HUES6 (cell line): Measurements from ENCODE around the gene OLIG3.
A peak's percentile ranks its signal among the peaks of the same experiment; 100 is the strongest.

Source experiments
- H3K27ac ChIP-seq: 2 replicates; pipeline ENCODE4 v1.7.0; 2013; ENCODE audit warnings: low read depth, mild to moderate bottlenecking, low read length, inconsistent platforms
- H3K27me3 ChIP-seq: 2 replicates; pipeline ENCODE4 v1.6.1; 2013; ENCODE audit warnings: low read length; ENCODE audit not compliant: control insufficient read depth, insufficient read depth
- H3K36me3 ChIP-seq: 2 replicates; pipeline ENCODE4 v1.6.1; 2013; ENCODE audit warnings: low read length; ENCODE audit not compliant: control insufficient read depth, insufficient read depth
- H3K4me1 ChIP-seq: 2 replicates; pipeline ENCODE4 v1.6.1; 2013; ENCODE audit warnings: low read length; ENCODE audit not compliant: control insufficient read depth, insufficient read depth
- H3K4me3 ChIP-seq: 2 replicates; pipeline ENCODE4 v1.5.1; 2013; ENCODE audit warnings: low read depth, low read length
- H3K9ac ChIP-seq: one replicate; pipeline ENCODE4 v1.6.1; 2013; ENCODE audit warnings: mild to moderate bottlenecking, low read length
- H3K9me3 ChIP-seq: 2 replicates; pipeline ENCODE4 v1.6.1; 2013; ENCODE audit warnings: low read depth, low read length; ENCODE audit not compliant: control insufficient read depth, insufficient read depth

The OLIG3 gene

DNA sequence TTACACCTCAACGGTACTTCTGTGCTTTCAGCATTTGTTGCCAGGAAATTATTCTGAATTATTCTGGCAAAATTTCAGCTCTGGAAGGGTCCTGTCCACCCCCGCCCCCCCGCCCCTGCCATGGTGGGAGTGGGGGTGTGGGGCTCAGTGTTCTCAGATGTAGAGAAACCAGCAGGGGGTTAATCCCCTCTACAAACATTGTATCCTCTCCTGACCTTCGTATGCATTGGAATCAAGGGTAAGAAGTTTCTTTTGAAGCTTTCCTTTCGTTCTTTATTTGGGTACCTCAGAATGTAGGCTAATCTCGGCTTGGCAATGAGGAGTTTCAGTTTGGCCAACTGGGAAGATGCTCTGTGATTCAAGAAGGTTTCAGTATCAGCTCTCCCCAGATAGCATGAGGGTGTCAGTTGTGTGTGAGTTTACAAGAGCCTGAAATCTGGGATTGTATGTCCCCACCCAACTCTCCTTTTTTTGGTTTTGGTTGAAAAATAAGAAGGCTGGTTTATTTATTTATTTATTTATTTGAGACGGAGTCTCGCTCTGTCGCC, 25.5 kb upstream of the OLIG3 start:
- peaks cover 16% of the 10 kb centered on the region for H3K27me3 ChIP-seq

DNA sequence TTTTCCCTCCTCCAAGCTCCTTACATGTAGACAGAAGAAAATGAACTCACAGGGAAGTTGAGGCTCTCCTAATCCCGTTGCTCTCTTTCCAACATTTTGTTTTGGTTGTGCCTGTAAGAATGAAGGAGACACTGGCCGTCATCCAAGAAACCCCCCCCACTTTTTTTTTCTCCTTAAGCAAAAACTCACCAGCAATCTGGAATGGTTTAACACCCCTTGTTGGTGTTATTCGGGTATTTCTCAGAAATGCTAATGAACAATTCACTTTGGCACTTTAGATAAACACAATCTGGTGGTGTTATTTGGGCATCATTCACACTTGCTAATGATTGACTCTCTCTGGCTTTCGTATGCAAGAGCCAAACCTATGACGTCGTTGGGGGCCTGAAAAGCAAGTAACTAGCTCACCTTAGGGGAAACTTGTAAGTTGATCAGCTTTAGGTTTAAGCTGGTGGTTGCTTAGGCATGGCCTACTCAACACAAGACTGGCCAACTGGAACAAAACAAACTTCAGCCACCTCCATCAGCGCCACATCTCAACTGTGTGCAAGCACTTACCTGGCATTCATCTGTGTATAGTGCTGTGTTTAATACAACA, 24.3 kb upstream of the OLIG3 start:
- H3K27ac ChIP-seq: no peak overlapping the region
- H3K4me1 ChIP-seq: peaks cover 50% of the 10 kb centered on the region
- no peak overlapping the region for H3K9ac ChIP-seq
- H3K27me3 ChIP-seq: peaks cover 20% of the 10 kb centered on the region
- no peaks in the 10 kb centered on the region for H3K36me3 ChIP-seq
- no peaks in the 10 kb centered on the region for H3K9me3 ChIP-seq
- peak overlapping the region; percentile 8; the same call in 1 of the 2 replicates for H3K4me3 ChIP-seq

More for the DNA sequence above, 25.5 kb upstream of the OLIG3 start:
- Histone ChIP-seq H3K9ac (no peak overlapping the region), H3K9me3 (no peaks in the 10 kb centered on the region), H3K4me3 (no peak overlapping the region), H3K4me1 (peaks cover 49% of the 10 kb centered on the region), H3K36me3 (no peaks in the 10 kb centered on the region), H3K27ac (no peak overlapping the region)

DNA sequence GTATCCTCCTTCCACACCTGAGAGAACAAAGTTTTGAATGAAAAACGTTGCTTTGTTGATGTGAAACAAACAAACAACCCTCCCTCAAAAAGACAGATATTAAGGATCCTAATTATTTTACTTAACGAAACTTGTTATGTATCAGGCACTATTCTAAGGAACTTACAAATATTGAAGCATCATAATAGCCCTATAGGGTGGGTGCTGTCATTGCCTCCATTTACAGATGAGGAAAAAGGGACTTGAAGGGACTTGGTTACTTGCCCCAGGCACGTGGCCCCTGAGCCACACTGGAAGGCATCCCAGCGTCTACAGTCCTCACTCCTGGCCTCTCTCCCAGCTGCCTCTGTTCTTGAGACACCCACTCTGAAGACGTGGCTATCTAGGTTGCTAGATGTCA, 20.2 kb upstream of the OLIG3 start:
- Histone ChIP-seq H3K27ac (no peak overlapping the region), H3K4me3 (no peak overlapping the region), H3K27me3 (peaks cover 20% of the 10 kb centered on the region), H3K9me3 (no peaks in the 10 kb centered on the region), H3K9ac (no peak overlapping the region), H3K36me3 (no peaks in the 10 kb centered on the region), H3K4me1 (peaks cover 38% of the 10 kb centered on the region)

DNA sequence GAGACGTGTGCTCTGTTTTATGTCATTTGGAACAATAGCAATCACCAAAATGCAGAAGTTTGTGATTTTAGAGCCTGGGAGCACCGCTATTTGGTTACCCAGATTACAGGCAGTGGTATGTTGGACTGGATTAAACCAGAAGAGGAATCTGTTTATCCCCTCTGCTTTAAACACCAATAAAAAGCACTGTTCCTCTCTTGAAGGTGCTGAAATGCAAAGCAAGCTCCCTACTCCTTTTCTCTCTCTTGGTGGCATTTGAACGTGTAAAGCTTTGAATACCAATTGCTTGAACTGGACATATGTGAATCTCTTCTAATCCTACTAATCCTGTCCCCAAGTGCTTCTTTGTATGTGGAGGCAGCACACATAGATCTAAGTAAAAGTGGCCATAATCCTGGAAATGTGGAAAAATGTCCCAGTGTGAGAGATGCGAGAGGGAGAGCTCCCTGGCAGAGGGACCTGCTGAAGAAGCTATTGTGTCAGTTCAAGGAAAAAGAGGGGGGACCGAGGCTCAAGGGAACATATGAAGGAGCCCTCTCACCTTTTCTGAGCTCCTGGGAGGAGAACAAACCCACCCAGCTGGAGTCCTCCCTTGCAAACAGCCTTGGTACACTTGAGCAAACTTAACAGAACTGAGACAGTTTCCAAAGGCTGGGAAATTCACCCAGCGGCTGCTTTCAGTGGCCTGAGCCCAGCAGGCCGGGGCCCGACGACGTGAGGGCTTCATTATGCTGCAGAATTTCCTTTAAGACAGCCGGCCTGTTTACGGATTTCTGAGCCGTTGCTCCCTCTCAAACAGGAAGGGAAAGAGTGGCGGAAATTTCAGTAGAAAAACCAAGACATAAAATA, 18.8 kb upstream of the OLIG3 start:
- H3K4me1 ChIP-seq: peaks cover 24% of the 10 kb centered on the region
- no peak overlapping the region for H3K27ac ChIP-seq
- H3K9ac ChIP-seq: no peak overlapping the region
- H3K9me3 ChIP-seq: no peaks in the 10 kb centered on the region
- H3K36me3 ChIP-seq: no peaks in the 10 kb centered on the region
- H3K4me3 ChIP-seq: no peak overlapping the region; the same call in 1 of the 2 replicates
- peaks cover 20% of the 10 kb centered on the region for H3K27me3 ChIP-seq

DNA sequence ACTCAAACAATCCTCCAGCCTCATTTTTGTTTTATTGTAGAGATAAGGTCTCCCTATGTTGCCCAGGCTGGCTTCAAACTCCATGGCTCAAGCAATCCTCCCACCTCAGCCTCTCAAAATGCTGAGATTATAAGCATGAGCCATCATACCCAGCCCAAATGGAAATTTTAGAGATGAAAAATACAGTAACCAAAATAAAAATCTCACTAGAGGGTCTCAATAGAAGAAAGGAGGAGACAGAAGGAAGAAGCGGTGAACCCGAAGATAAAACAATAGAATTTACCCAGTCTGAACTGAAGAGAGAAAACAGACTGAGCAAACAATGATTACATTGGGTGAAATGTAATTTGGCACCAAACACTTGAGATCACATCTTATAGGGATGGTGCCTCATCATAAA, 16.7 kb upstream of the OLIG3 start:
- Histone ChIP-seq H3K4me3 (no peak overlapping the region), H3K4me1 (peaks cover 16% of the 10 kb centered on the region), H3K27me3 (peaks cover 12% of the 10 kb centered on the region; the same call in 1 of the 2 replicates), H3K36me3 (no peaks in the 10 kb centered on the region), H3K9me3 (no peaks in the 10 kb centered on the region), H3K27ac (no peak overlapping the region), H3K9ac (no peak overlapping the region)

DNA sequence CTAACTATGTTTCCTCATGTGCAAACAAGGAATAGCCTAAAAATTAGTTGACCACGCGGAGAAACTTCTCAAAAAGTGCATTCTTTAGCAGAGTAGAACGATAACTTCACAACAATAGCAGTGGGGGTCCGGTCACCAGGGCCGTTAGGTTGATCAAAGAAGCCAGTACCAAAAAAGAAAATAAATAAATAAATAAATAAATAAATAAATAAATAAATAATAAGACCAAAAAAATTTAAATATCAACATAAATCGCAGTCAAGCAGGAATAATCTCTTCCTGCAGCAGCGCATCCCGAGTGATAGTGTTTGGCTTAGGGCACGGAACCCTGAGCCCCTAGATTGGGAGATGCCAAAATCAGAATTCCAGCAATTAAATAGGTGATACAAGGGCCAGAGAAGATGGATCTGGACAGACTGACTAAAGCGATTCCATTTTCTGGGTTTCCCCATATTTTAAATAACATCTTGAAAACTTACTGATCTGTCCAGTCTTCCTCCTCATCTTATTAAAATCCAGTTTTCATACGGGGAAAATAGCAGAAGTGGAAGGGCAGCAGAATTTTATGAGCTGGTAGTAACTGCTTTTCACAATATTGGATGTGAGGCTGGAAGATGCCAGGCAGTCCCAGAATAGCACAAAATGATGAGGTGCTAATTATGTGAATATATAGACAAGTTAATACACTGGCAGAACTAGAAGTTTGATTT, 4.4 kb upstream of the OLIG3 start:
- H3K4me1 ChIP-seq: peaks cover 17% of the 10 kb centered on the region; the same call in 1 of the 2 replicates
- no peaks in the 10 kb centered on the region for H3K9me3 ChIP-seq
- H3K4me3 ChIP-seq: peak overlapping the region; percentile 67
- no peaks in the 10 kb centered on the region for H3K36me3 ChIP-seq
- H3K9ac ChIP-seq: no peak overlapping the region
- no peak overlapping the region for H3K27ac ChIP-seq
- H3K27me3 ChIP-seq: peaks cover 88% of the 10 kb centered on the region

DNA sequence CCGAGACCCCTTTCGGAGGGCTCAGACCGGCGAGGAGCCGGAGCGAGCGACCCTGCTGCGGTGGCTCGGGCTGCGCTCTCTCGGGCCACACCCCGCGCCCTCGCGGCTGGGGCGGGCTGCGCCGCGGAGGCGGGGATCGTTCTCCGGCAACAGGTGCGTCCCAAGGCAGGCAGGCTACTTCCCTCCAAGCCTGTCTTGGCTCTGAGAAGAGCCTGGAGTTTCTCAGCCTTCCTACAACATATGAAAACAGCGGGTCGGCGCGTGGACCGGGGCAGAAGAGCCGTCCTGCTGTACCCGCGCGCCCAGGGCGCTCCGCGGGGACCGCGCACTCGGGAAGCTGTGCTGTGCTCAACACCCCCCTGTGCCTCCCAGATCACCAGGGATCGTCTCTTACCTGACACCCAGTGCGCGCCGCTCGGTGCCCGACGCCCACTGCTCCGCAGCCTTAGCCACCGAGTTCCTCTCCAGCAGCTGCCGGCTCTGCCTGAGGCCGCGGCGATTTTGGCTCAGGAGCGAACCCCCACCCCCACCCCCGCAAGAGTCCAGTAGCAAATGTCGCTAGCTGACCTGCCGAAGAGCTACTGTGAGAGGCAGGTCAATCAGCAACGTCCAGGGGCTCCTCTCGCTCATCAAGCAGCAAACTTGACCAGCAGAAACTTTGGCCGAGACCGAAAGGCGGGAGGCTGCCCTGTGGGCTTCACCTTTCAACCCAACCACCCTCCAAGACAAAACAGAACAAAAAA, 3.7 kb upstream of the OLIG3 start:
- Histone ChIP-seq H3K4me3 (peak overlapping the region; percentile 67), H3K27me3 (peaks cover 96% of the 10 kb centered on the region)

DNA sequence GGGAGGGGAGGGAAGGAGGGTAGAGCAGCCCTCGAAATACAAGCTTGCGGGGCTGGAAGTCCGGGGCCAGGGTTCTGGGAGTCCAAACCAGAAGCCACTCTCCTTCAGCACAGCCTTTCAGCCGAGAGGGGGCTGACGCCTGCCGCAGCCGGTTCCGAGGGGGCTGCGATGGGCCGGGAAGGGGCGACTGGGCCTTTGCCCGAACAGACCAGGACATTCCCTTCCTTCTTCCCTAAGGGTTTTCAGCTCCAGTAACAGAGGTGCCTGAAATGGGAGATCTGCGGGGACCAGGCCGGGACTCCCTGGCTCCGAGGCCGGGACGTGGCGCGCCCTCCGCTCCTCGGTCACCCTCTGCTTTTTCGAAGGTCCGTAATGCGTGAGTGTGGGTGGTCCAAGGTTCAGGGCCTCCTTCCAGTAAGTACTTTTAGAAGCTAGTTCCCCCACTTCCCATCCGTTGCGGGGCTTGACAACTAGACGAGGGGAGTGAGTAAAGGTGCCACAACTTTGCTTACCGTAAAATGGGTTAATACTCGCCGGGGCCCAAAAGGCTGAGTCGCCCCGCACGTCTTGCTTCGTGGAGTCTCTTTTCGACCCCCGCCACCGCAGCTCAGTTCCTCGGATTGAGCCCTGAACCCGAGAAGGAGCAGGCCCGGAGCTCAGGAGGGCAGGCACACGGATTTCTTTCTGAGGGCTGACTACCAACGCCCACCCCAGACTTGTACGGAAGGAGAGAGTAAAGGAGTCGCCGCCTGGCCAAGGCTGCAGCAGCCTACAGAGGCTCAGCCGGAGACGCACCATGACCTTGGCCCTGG, 2.9 kb upstream of the OLIG3 start:
- Histone ChIP-seq H3K4me3 (peak overlapping the region; percentile 67), H3K27me3 (peaks cover 99% of the 10 kb centered on the region), H3K9ac (peak overlapping the region; percentile 53), H3K4me1 (peaks cover 26% of the 10 kb centered on the region; the same call in 1 of the 2 replicates), H3K36me3 (no peaks in the 10 kb centered on the region), H3K27ac (no peak overlapping the region), H3K9me3 (no peaks in the 10 kb centered on the region)

More for the DNA sequence above, 3.7 kb upstream of the OLIG3 start:
- Histone ChIP-seq H3K4me1 (peaks cover 21% of the 10 kb centered on the region; the same call in 1 of the 2 replicates), H3K36me3 (no peaks in the 10 kb centered on the region), H3K27ac (no peak overlapping the region), H3K9ac (peak overlapping the region; percentile 53), H3K9me3 (no peaks in the 10 kb centered on the region)

DNA sequence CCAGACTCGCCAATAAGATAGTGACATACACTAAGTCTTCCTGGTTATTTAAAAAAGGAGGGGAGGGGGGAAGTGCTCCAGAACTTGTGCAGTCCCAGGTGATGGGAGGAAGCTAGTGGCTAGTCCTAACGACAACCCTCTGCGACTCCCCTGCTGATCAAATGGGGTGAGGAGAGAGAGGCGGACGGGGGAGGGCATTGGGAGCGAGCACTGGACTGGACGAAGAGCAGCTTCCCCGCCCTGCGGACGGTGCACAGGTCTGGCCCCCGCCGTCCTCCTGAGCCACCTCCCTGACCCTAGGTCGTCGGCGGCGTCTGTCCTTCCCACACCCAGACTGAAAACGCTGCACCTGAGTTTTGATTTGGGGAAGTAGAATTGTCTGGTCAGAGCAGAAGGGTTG, 2.2 kb upstream of the OLIG3 start:
- H3K27me3 ChIP-seq: peaks cover 100% of the 10 kb centered on the region
- H3K9me3 ChIP-seq: no peaks in the 10 kb centered on the region
- no peaks in the 10 kb centered on the region for H3K36me3 ChIP-seq
- H3K9ac ChIP-seq: no peak overlapping the region
- H3K4me1 ChIP-seq: peaks cover 29% of the 10 kb centered on the region; the same call in 1 of the 2 replicates
- no peak overlapping the region for H3K27ac ChIP-seq
- H3K4me3 ChIP-seq: peak overlapping the region; percentile 67
